HL-60/S4 treated with phorbol 12-myristate 13-acetate at 8.2 ng/mL for 4 days and 3 days (cell line): ENCODE data around the gene ETFB.

ENCODE experiments used
- in situ Hi-C: fragments of 300-500 bp; cut with MboI; formaldehyde crosslinking; loops from 2 replicates; pipeline ENCODE4 v1.15.0; 2022; ENCODE audit warnings: low sequenced_read_pairs

Gene ETFB

DNA sequence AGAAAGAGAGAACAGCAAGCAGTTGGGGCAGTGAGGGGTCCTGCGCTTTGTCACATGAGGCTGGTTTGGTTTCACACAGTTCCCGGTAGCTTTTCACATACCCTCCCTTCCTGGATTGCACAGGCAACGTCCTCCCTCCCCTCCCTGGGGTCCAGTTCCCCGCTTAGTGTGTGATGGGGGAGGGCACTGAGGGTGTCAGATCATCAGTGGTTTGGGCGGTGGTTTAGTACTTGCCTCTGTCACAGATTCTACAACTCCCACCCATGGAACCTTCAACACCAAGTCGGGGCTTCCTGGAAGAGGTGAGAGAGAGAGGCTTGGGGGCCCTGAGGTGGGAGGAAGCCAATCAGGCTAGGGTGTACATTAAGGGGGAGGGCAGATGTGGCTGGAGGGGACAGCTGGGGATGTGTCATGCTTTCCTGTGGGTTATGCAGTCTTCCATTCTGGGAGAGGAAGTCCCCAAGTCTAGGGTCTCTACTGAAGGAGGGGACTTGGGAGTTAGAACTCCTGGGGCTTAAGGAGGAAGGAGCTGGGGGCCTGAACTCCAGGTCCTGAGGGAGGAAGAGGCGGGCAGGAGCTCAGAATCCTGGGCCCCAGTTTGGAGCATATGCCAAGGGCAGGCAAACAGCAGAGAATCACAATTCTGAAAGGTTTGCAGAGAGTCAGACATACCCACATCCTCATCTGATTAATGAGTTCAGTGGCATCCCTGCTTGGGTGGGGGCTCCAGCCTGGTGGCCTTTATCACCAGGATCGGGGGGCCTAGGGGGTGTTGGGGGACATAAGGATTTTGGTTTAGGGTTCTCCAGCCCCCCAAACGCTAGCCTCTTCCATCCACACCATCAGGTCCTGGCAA lies 6.7 kb upstream of the ETFB start, which contains the start of gene NKG7:
NKG7 (minus strand) TSS at position 6 of the 856 bp plus-strand sequence. CDS start 119 bp downstream, outside the sequence.
- in situ Hi-C loops: no loop called here

DNA sequence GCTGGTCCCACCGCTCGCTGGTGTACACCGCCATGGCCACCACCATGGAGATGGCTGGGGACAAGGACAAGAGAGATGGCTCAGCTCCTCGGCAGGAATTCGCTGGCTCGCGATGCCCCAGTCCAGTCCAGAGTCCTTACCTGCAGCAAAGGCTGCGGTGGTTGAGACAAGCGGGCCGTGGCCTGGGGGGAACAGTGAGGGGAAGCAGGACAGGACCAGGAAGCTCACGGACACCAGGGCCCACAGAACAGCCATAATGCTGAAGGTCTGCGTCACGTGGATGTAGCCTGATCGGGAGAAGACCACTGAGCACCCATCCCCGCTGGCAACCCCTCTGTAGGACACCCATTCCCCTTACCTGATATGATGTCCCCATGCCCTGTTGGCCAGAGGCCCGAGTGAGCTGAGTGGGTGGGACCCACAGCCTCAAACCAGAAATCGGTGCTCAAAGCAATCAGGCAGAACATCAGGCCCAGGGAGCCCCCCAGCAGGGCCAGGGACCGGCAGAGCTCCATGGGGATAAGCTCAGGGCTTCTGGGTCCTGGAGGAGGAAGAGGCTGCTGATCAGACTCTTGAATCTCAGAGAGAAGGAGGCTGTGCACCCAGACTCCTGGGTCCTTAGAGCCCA lies 5.9 kb upstream of the ETFB start:
- in situ Hi-C loops: no loop called here

DNA sequence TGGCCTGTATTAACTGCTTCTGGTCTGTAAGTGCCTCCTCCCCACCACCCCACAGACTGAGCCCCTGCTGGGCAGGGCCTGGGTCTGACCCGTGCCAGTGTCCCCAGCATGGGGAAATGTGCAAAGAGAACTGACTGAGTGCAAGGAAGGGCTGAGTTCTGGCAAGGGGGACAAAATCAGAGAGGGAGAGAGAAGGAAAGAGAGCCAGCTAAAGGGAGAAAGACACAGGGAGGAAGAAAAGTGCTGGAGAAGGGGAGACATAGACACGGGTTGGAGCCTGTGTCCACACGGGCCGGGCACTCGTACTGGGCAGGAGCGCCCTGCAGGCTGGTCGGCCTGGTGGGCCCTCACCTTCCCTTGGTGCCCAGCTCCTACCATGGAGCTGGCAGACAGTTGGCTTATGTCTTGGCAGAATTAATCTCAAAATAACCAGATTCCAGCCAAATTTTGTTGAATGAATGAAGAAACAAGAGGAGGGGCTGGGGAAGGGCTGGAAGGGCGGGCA lies 5.0 kb upstream of the ETFB start:
- in situ Hi-C loops: no loop called here

DNA sequence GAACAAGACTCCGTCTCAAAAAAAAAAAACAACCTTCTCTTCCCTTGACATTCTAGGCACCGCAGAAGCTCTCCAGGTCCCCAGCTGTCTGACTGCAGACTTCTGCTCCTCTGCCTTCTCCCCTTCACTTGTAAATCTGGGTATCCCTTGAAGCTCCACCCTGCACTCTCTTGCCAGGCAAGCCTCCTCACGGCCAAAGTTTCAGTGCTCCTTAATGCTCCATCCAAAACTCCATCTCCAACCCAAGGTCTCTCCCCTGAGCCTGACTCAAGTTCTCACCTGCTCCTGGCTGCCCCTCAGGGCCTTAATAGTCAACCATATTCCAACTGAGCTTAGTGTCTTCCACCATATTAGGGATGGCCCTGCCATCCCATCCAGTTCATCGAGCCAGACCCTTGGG lies 4.0 kb upstream of the ETFB start:
- in situ Hi-C loops: no loop called here

DNA sequence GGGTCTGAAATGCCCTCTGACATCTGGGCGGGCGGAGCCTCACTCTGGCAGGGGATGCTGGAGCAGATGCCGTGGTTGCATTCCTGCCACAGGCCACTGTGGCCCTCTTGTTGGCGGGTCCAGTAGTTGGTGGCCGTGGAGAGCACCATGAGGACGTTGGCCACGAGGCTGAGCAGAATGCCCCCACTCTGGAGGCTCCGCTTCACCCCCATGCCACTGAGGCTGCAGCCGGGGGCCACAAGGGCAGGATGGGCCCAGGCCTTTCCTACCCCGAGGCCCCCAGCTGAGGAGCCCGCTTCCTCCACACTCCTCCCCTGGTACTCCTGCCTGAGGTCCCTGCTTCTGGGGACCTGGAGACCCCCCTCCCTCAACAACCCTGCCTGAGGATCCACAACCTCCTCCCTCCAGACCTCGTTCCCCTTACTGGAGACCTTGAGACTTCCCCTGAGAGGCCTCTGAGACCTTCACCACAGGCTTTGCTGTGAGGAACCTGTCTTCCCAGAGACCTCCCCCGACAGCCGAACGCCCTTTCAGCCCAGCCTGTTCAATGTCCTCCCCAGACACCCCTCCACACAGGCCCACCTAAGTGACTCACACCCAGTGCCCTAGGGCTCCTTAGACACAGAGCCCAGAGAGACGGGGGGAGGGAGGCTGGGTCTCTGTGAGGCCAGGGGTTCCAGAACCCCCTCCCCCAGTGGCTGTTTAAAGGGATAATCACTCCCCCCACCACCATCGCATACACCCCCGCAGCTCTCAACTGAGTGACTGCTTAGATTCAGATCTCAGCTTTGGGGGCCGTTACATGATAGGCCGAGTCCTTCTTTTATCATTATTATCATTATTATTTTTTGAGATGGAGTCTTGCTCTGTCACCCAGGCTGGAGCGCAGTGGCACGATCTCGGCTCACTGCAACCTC lies 2.4 kb upstream of the ETFB start, which contains the start of gene CLDND2:
CLDND2 (minus strand) TSS at position 638 of the 917 bp plus-strand sequence; CDS start at position 212, 426 bp downstream.
- in situ Hi-C loops: no loop called here

DNA sequence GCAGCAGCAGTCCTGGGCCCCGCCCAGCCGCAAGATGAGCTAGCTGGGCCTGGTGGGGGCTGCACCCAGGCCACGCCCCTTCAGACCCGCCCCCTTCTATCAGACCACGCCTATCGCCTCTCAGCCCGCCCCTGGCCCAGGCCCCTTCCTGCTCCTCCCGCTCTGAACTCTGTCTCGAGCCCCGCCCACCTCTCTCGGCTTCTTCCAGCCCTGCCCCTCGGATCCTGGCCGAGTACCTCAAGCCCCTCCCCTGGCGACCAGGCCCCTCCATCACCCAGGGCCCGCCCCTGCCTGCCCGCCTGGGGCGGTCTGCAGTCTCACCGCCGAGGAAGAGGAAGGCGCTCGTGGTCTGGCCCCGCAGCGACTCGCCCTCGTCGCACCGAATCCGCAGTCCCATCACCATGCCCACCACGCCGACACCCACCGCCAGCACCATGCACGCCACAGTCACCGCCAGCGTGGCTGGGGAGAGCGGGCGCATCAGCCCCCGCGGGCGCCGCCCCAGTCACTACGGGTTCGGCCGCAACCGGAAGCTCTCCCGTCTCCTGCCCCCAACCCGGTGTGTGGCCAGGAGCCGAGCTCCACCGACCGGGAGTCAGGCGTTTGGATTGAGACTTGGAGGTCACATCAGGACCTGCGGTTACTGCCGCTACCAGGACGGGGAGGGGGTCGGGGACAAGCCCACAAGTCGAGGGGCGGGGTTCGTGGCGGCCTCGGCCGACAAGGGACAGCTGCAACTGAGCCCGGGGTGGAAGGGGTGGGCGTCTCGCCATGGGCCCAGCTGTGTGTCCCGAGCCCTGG lies 1.6 kb upstream of the ETFB start:
- in situ Hi-C loops: no loop called here

DNA sequence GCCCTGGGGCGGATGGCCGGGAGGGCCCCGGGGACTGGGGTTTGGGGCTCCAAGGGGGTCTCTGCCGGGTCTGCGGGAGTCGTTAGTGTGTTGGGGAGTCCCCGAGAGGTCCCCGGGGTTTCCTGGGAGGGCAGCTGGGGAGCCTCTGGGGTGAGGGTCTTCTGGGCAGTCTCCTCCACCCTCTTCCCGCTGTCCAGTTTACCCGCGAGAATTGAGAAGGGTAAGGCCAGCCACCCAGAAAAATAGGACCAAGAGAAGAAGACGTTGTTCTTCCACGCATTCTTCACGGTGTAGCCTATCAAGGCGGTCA lies 1.0 kb upstream of the ETFB start:
- in situ Hi-C loops: no loop called here

DNA sequence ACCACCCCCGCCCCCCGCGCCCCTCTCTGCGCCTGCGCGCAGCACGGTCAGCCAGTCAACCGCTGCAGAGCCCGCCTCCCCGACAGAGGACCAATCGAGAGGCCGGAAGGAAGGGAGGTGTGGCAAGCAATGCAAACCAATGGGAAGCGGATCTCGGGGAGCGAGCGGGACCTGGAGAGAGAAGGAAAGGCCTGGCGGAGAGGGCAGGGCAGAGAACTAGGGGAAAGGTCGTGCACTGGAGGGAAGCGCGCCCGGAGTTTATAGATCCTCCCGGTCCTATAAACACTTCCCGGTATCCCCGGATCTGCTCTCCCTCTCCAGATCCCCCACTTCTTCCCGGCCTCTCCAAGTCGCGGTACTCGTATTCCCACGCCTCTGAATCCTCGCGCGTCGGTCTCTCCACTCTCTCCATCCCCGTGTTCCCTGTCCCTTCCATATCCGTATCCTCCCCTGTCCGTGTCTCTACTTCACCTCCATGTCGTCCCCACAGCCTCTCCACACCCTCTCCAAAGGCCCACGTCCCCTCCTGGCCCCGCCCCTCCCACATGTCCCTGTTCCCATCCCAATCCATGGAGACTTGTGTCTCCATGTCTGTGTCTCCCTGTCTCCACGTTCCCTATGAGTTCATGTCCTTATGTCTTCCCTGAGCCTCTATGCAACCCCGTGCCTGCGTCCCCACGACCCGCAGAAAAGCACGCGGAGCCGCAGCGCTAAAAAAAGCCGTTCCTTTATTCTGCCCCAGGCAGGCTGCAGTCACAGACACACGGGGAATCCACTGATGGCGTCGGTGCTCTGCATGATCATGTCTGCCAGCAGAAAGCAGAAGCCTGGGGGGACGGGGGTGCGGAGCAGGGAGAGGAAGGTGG lies 434 bp upstream of the ETFB start:
- in situ Hi-C loops: no loop called here

DNA sequence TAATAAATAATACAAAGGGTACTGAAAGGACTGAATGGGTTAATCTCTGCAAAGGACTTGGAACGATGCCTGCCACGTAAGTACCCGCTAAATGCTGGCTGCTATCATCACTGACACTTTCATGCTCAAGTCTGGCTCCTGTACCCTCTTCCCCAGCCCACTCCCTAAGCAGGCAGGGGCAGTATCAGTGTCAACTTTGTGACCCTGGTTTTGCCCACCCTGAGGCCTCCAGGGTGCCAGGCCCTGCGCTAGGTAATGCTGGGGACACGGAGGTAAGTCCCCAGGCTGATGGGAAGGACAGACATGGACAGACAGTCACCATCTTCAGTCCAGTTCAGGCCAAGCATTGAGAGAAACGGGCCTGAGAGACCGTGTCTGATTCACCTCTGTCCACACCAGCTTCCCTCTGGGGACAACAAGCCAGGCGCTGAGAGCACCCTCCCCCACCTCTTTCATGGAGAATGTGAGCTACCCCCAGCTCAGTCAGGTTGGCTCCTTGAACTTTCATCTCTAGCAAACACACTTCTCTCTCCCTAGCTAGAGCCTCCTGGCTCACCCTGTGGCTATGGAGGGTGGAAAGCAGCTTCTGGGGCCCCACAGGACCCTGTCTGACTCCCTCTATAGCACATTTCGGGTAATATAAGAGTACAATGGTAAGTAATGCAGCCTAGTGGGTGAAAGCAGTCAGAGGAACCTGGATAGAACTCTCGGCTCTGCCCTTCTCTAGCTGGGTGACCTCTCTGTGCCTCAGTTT lies 800 bp downstream of the ETFB start:
- in situ Hi-C loops: no loop called here

DNA sequence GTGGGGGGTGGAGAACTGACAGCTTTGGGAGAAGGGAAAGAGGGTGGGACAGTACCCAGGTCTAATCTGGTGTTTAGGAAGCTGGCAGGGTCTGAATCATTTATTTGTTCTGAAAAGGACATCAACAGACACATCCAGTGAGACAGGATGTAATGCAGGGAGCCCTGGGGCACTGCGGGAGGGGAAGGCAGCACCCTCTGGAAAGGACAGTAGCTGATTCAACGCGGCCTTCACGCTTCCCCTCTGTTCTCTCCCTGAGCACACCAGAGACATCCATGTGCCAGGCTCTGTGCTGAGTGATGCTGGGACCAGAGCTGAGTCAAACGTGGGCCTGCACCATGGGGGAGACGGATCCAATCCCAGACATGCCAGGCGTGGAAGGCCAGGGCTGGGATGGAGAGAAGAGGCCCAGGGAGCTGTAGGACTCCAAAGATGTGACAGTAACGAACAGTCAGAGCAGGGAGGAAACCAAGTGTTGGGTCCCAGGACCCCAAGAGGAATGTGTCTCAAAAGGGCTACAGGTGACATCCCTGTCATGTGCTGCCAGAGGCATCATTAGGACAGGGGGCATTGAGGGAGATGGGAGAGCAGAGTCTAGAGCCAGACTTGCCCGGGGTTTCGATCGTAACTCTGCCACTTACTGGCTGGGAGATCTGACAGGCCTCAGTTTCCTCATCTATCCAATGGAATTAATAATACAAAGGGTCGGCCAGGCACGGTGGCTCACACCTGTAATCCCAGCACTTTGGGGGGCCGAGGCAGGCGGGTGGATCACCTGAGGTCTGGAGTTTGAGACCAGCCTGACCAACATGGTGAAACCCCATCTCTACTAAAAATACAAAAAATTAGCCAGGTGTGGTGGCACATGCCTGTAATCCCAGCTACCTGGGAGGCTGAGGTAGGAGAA lies 1.7 kb downstream of the ETFB start:
- in situ Hi-C loops: no loop called here

DNA sequence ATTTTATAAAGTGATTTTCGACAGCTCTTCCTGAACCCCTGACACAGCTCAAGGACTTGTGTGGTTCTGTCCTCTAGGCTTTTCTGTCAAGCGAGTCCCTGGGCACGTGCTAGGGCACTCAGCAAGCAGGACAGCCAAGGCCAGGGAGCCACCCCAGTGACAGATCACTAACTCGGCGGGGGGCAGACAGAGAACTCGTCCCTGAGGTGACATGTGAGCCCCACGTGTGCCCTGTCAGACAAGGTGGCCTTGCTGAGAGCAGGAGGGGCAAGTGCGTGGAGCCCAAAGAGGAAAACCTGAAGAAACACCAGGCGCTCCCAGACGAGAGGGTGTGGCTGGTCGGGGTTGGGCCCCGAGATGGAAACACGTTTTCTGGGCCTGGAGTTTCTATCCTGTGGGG lies 4.9 kb downstream of the ETFB start:
- in situ Hi-C loops: no loop called here

DNA sequence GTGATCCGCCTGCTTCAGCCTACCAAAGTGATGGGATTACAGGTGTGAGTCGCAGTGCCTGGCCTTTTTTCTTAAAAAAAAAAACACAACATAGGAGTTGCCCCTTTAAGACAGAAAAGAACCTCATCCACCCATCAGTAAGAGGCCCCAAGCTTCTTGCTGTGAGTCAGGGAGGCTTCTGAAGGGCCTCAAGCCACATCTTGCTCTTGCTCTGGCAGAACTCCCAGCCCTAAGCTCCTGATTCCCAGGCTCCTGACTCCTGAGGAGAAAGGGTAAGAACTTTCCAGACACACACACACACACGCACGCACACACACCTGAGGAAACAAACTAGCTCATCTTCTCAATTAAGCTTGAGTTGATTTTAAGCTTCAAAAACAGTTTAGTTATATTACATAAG lies 6.9 kb downstream of the ETFB start:
- in situ Hi-C loops: no loop called here

DNA sequence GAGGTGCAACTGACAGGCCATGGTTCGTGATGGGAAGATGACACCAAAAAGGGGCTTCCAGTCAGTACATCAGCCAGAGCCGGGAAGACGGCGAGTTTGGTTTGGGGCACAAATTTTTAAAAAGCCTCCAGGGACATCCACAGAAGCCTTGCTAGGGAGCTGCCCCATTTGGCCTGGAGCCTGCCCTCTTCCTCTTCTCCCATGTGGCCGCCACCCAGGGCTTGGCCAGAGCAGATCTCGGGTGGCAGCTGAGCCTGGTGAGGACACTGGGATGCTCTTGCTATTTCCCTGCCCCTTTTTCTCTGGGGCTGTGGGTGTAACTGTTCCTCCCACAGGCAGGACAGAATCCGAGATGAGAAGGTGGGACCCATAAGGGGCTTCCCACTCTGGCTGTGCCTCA lies 8.2 kb downstream of the ETFB start:
- in situ Hi-C loops: no loop called here

DNA sequence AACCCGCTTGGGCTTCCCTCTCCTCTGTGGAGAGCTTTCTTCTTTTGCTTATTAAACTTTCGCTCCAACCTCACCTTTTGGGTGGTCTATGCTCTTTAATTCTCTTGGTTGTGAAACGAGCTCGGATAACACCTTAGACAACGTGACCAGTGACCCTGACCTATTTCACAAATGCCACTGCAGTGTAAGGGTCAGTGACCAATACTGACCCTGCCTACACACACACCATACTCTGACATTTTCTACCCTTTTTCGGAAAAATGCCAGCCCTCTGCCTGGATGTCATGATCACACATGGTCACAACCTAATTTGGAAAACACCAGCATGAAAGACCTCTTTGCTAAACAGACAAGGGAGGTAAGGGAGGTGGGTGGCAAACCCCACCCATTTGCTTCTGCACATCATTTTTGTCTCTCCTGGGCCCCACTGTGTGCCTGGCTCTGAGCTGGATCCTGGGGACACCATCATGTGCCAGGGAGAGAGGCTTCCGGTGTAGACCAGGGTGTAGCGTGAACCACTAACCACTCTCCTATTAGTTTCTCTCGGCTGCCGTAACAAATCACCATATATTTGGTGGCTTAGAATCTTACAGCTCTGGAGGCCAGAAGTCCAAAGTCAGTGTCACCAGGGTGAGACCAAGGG lies 9.9 kb downstream of the ETFB start:
- in situ Hi-C loops: no loop called here

DNA sequence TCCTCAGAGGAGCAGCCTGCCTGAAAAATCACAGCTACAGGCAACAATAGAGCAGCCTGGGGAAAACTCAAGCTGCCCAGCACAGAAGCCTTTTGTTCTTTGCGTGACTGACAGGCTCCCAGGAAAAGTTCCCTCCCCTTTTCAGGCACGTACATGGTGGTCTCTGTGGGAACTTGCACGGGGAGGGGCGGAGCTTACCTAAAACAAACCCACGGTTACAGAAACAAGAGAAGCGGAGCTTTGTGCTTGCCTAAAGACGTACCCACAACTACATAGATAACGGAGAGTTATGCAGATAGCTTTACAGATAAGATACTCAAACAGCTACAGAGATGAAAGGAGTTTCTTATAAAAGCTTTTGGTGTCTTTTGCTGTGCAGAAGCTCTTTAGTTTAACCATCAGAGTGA lies 11.4 kb downstream of the ETFB start:
- in situ Hi-C loops: no loop called here

DNA sequence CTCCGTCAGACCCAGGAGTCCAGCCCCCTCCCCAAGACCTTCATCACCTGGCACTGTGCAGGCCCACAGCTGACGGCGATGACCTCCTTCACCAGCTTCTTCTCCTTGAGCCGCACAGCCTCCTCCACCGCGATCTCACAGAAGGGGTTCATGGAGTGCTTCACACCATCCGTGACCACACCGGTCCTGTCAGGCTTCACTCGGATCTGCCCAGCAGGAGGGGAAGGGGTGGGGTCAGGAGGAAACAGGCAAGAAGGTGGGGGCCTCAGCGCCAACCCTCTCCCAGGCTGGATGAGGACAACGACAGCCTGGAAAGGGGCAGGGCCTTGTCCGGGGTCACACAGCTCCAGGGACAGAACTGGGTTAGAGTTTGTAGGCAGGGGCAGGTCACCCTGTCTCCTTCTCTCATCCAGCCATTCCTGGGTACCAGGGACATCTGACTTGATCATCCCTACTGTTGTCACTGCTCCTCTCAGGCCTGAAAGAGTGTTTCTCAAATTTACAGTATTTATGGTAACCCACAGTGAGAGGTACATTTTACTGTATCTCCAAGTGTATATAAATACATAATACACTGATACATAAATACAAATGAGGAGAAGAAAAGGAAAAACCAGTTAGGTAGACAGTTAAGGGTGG lies 12.0 kb downstream of the ETFB start:
- in situ Hi-C loops: no loop called here
